Liver (tissue), 3 donors: ENCODE measurements around the gene CDH13.

Experiments
- EGR1 ChIP-seq, 2 donors: IDR thresholded peaks; 2 replicates each; pipeline ENCODE4 v1.6.1; 2016 to 2018; ENCODE audit warnings: antibody characterized with exemption in 2 of 2, low read depth in 2 of 2
- GABPA ChIP-seq, 2 donors: IDR thresholded peaks in 1 of 2; conservative IDR thresholded peaks in 1 of 2; 2 replicates each; pipeline ENCODE4 v1.6.1; 2016; ENCODE audit warnings: antibody characterized with exemption in 2 of 2, mild to moderate bottlenecking in 1 of 2, moderate library complexity in 1 of 2
- HNF4A ChIP-seq, 2 donors: conservative IDR thresholded peaks; 2 replicates each; pipeline ENCODE4 v1.6.1; 2016; ENCODE audit warnings: antibody characterized with exemption in 2 of 2, mild to moderate bottlenecking in 2 of 2
- TF ChIP-seq, protein P1 (sequence below): fragments of 150-350 bp; IDR thresholded peaks from 2 replicates; pipeline ENCODE4 v1.5.1; 2017; ENCODE audit warnings: improper control_type of control experiment, low read depth, low read length; ENCODE audit not compliant: missing input control
- donor health status: healthy.
- donor health status: healthy.

DNA sequence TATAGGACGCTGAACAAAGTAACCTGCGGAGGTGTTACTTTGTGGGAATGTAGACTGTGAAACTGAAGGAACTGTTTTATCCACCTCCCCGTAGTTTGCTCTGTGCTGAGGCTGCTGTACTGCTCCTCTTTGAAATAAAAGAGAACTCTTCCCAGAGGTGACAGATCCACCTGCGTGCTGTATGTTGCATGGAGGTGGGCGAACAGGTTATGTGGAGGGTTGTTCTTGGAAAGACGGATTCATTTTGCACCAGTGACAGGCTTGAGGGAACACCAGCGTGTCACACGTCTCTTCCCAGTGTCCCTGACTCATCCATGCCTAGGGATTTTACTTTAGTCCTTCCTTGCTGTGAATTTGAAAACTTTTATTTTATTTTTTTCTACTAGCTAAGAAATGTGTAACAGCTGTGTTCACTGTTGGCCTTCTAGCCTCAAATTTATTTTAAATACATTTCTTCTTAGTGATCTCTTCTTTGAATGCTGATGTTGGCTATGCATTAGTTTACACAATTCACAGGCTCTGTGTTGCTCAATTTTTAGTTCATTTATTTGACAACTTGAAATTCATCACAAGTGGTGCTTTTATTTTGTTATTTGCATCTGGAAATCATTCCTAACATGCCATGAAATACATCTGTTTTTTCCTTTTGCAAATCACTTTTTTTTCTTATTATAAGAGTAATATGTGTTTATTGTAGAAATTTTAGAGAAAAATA lies 512.4 kb downstream of the CDH13 start:
- TF ChIP-seq EGR1 (IDR thresholded peaks at IDR 0.05; ENCODE audit: low read depth in 2 of 2) (no peak), GABPA (IDR thresholded peaks at IDR 0.05 in 1 of 2, conservative IDR thresholded peaks at IDR 0.05 in 1 of 2) (no peak), HNF4A (conservative IDR thresholded peaks at IDR 0.05) (no peak)
- TF ChIP-seq, protein P1, sequence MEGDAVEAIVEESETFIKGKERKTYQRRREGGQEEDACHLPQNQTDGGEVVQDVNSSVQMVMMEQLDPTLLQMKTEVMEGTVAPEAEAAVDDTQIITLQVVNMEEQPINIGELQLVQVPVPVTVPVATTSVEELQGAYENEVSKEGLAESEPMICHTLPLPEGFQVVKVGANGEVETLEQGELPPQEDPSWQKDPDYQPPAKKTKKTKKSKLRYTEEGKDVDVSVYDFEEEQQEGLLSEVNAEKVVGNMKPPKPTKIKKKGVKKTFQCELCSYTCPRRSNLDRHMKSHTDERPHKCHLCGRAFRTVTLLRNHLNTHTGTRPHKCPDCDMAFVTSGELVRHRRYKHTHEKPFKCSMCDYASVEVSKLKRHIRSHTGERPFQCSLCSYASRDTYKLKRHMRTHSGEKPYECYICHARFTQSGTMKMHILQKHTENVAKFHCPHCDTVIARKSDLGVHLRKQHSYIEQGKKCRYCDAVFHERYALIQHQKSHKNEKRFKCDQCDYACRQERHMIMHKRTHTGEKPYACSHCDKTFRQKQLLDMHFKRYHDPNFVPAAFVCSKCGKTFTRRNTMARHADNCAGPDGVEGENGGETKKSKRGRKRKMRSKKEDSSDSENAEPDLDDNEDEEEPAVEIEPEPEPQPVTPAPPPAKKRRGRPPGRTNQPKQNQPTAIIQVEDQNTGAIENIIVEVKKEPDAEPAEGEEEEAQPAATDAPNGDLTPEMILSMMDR, result no peak
